Naive thymus-derived CD8-positive, alpha-beta T cell (primary cell): ENCODE data around the gene ROR1. TPM values are rescaled to one million over a fixed set of nuclear protein-coding genes. Genes with fewer than 3 reads are reported as not detected.
A peak's percentile ranks its signal among the peaks of the same experiment; 100 is the strongest.

Experiments
- ATAC-seq, 2 donors: fragments of 150-1000 bp; cut with Tn5 transposase in 1 of 2; sonication (Bioruptor Pico), chemical (Tn5 transposase) in 1 of 2; 1 replicate in 1 of 2; 2 replicates in 1 of 2; pipeline ENCODE4 v1.10.0; 2021; ENCODE audit warnings: mild to moderate bottlenecking in 2 of 2, moderate library complexity in 2 of 2
- POLR2A ChIA-PET: fragments of 350-600 bp; sonication (Branson Sonifier 250); formaldehyde crosslinking; loops from one replicate; lab custom pipeline; 2021; ENCODE audit warnings: antibody characterized with exemption; lab: Charles Lee
- DNase-seq, 10 donors: peaks; one replicate each; pipeline versions ENCODE4 v3.0.0 to v3.0.0-alpha.2; 2020 to 2022
- H3K27ac Mint-ChIP-seq, 10 donors: one replicate each; pipeline ENCODE4 v1.8.0; 2020 to 2022; ENCODE audit warnings: mild to moderate bottlenecking in 10 of 10, mixed read lengths in 10 of 10, moderate library complexity in 4 of 10, inconsistent platforms in 1 of 10
- H3K27me3 Mint-ChIP-seq, 5 donors: one replicate each; pipeline ENCODE4 v1.8.0; 2021 to 2022; ENCODE audit warnings: mixed read lengths in 5 of 5
- H3K36me3 Mint-ChIP-seq, 3 donors: one replicate each; pipeline ENCODE4 v1.8.0; 2020 to 2022; ENCODE audit warnings: mixed read lengths in 3 of 3, mild to moderate bottlenecking in 2 of 3, inconsistent platforms in 1 of 3
- H3K4me1 Mint-ChIP-seq, 4 donors: one replicate each; pipeline ENCODE4 v1.8.0; 2021 to 2022; ENCODE audit warnings: mixed read lengths in 4 of 4
- H3K4me3 Mint-ChIP-seq, 10 donors: one replicate each; pipeline ENCODE4 v1.8.0; 2020 to 2022; ENCODE audit warnings: mild to moderate bottlenecking in 10 of 10, mixed read lengths in 10 of 10, moderate library complexity in 6 of 10, inconsistent platforms in 1 of 10
- H3K9me3 Mint-ChIP-seq, 9 donors: one replicate each; pipeline ENCODE4 v1.8.0; 2020 to 2022; ENCODE audit warnings: mixed read lengths in 9 of 9, mild to moderate bottlenecking in 3 of 9, inconsistent platforms in 1 of 9, moderate library complexity in 1 of 9
- polyA plus RNA-seq, 3 donors: library from polyadenylated mRNA; unstranded; fragments of 300-500 nt; fragmentation: Illumina TruSeq; gene quantifications; one replicate each; pipeline ENCODE4 v1.2.3, GENCODE V29; 2021
- total RNA-seq, 8 experiments: library from RNA in 2 of 8; stranded (reverse) in 2 of 8; gene quantifications; one replicate each; pipeline ENCODE4 v1.2.3 and lab custom pipeline; 2021 to 2026

ROR1 gene
- total and polyA plus RNA-seq, 5 experiments from 2014 or later = 0.44 to 0.80 TPM; not detected in 3

DNA sequence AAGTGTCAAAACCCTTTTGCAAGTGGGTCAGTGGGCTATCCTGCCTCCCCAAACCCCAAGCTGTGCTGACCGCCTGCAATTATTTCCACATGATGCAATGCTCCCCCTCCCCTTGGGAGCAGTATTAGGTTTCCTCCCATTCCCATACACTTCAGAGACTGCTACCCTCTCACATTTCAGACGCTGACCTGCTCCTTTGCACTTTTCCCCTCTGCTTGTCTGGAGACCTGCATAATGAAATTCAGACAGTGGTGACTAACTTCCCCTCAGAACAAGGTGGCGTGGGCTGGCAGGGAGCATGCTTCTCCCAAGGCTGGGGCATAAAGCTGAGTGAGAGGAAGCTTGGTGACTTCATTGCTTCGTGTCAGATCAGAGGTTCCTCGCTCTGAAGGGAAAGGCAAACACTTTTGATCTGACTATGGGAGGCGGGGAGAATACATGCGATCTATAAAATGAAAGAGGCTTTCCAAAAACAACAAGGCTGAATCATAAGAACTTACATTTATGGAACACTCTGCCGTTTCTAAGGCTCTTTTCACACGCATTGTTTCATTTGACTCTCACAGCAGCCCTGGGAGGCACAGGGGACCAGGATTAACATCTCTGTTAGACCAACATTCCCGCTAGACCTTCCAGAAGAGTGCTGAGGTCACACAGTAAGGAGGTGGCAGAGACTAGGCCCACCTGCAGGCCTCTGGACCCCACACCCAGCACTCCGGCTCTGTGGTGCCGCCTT, 27.5 kb upstream of the ROR1 start:
- Mint-ChIP-seq H3K4me3 (no peak overlapping the region), H3K27me3 (peaks cover 5 to 23% (median 14%) of the 10 kb centered on the region in 5 donors), H3K36me3 (no peaks in the 10 kb centered on the region), H3K27ac (peak overlapping the region in 1 of 10 donors; percentile 5), H3K4me1 (peaks cover 0 to 5% (median 3%) of the 10 kb centered on the region in 4 donors), H3K9me3 (peaks cover 0 to 3% (median 0%) of the 10 kb centered on the region in 9 donors)
- ATAC-seq (no peak), DNase-seq (no peak)
- POLR2A ChIA-PET = no interaction called here

DNA sequence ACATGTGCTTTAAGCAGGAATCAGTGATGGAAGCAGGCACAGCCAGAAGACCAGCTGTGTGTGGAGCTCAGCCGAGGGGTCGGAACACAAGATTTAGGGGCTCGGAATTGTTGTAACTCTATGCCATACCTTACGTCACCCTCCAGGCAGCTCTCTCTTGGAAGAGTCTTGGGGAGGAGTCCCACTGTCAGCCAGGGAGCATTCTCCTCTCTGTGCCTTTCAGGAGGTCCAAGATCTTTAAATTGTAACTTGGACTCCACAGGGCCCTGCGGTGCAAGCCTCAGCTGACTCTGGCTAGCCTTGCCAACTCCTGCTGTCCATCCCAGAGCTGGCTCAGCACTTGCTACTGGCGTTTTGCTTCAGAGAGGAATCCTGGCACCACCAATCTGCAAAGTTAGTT, 26.4 kb upstream of the ROR1 start:
- peaks cover 4 to 23% (median 9%) of the 10 kb centered on the region in 5 donors for H3K27me3 Mint-ChIP-seq
- ATAC-seq = no peak
- POLR2A ChIA-PET = no interaction called here

DNA sequence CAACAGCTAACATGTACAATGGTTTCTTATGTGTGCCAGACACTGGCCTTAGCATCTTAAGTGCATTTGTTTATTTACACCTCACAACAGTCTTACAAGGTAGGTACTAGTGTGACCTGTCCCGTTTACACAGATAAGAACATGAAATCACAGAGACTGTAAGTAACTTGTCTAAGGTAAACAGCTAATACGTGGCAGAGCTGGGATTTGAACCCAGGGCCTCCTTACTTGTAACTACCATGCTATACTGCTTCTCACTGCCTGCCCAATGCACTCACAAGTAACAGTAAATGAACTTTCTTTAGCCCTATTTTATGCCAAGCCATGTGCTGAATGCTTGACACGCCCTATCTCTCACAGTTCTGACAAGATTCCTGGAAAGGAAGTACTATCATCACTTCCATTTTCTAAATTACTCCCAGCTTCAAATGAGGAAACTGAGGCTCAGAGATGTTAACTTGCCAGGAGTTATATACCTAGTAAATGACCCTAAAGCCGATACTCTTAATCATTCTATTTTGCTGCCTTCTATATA, 25.7 kb upstream of the ROR1 start:
- H3K4me1 Mint-ChIP-seq = peaks cover 0 to 2% (median 0%) of the 10 kb centered on the region in 4 donors
- no peak overlapping the region for H3K27ac Mint-ChIP-seq
- peaks cover under 1 to 21% (median 6%) of the 10 kb centered on the region in 5 donors for H3K27me3 Mint-ChIP-seq
- no peak for DNase-seq
- no peak for ATAC-seq
- H3K36me3 Mint-ChIP-seq = no peaks in the 10 kb centered on the region
- H3K4me3 Mint-ChIP-seq = no peak overlapping the region
- POLR2A ChIA-PET = no interaction called here
- peaks cover 0 to 1% (median 0%) of the 10 kb centered on the region in 9 donors for H3K9me3 Mint-ChIP-seq

More for the DNA sequence above, 26.4 kb upstream of the ROR1 start:
- H3K9me3 Mint-ChIP-seq = peaks cover 0 to 2% (median 0%) of the 10 kb centered on the region in 9 donors
- no peak overlapping the region for H3K4me3 Mint-ChIP-seq
- no peak for DNase-seq
- peaks cover 0 to 5% (median under 1%) of the 10 kb centered on the region in 4 donors for H3K4me1 Mint-ChIP-seq
- no peak overlapping the region for H3K27ac Mint-ChIP-seq
- H3K36me3 Mint-ChIP-seq = no peaks in the 10 kb centered on the region

DNA sequence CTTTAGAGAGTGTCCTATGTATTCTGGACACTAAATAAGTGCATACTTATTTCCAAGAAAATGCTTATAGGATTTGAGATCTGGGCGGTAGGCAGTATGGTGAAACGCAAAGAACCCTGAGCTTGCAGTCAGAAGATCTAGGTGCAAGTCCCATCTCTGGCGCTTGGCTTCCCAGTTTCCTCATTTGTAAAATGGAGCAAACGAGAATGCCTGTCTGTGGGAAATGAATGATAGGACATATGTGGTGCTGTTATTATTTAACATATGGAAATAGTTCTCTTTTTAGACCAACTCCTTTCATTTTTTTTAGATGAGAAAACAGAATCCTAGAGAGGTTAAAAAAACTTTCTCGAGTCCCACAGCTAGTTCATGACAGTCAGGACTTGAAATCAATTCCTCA, 25.2 kb upstream of the ROR1 start:
- Mint-ChIP-seq H3K27me3 (peaks cover 0 to 17% (median 6%) of the 10 kb centered on the region in 5 donors), H3K27ac (no peak overlapping the region), H3K4me3 (no peak overlapping the region), H3K9me3 (peaks cover 0 to 1% (median 0%) of the 10 kb centered on the region in 9 donors), H3K36me3 (no peaks in the 10 kb centered on the region), H3K4me1 (peaks cover 0 to 2% (median 0%) of the 10 kb centered on the region in 4 donors)
- DNase-seq (no peak), ATAC-seq (no peak)
- POLR2A ChIA-PET = no interaction called here

DNA sequence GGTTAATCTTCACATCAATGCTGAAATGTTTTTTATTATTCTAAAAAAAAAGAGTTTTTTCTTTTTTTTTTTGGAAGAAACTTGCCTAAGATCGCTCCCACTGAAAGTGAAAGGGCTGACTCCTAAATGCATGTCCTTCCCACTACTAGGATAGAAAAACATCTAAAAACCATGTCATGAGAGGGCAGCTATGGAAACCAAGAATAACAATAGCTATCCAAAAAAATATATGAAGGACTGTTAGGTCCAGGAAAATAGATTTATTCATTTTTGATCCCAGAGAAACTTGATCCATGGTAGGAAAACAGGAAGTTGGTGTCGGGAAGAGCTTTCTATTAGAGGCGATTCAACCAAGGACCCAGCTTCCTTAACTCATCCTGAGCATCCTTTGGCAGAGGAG, 23.1 kb upstream of the ROR1 start:
- DNase-seq (no peak), ATAC-seq (no peak)
- POLR2A ChIA-PET = no interaction called here
- H3K27me3 Mint-ChIP-seq = peaks cover 3 to 17% (median 6%) of the 10 kb centered on the region in 5 donors
- H3K4me3 Mint-ChIP-seq = no peak overlapping the region
- no peaks in the 10 kb centered on the region for H3K36me3 Mint-ChIP-seq
- no peak overlapping the region for H3K27ac Mint-ChIP-seq
- H3K4me1 Mint-ChIP-seq = no peaks in the 10 kb centered on the region
- H3K9me3 Mint-ChIP-seq = no peaks in the 10 kb centered on the region

DNA sequence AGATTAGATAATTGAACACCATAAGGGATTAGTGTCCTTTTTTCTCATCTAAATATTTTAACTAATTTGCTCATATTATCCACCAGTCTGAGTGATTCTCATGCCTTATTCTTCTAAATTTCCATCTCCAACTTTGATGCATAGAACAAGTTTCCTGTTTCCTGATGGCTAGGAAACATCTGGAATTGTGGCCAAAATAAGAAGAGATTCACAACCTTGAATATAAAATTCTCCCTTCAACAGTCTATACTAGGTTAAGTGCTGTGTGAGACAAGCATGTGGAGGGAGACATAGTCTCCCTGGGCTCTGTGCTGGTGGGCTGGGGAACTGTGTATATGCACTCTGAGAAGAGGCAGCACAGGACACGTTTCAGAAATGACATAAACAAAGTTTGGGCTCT, 21.6 kb upstream of the ROR1 start:
- peaks cover 3 to 17% (median 6%) of the 10 kb centered on the region in 5 donors for H3K27me3 Mint-ChIP-seq
- no peaks in the 10 kb centered on the region for H3K36me3 Mint-ChIP-seq
- no peak overlapping the region for H3K27ac Mint-ChIP-seq
- DNase-seq (no peak), ATAC-seq (no peak)
- POLR2A ChIA-PET = no interaction called here
- no peaks in the 10 kb centered on the region for H3K9me3 Mint-ChIP-seq
- no peaks in the 10 kb centered on the region for H3K4me1 Mint-ChIP-seq
- no peak overlapping the region for H3K4me3 Mint-ChIP-seq

DNA sequence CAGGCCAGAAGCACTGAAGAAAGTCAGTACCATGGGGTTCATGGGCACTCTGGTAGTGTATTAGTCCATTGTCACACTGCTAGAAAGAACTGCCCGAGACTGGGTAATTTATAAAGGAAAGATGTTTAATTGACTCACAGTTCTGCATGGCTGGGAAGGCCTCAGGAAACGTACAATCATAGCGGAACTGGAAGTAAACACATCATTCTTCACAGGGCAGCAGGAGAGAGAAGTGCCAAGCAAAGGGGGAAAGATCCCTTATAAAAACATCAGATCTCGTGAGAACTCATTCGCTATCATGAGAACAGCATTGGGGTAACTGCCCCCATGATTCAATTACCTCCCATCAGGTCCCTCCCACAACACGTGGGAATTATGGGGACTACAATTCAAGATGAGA, 20.2 kb upstream of the ROR1 start:
- peaks cover 0 to 17% (median 3%) of the 10 kb centered on the region in 5 donors for H3K27me3 Mint-ChIP-seq
- H3K4me1 Mint-ChIP-seq = no peaks in the 10 kb centered on the region
- DNase-seq (no peak), ATAC-seq (no peak)
- POLR2A ChIA-PET = no interaction called here
- H3K4me3 Mint-ChIP-seq = no peak overlapping the region
- H3K9me3 Mint-ChIP-seq = no peaks in the 10 kb centered on the region
- H3K36me3 Mint-ChIP-seq = no peaks in the 10 kb centered on the region
- H3K27ac Mint-ChIP-seq = no peak overlapping the region

DNA sequence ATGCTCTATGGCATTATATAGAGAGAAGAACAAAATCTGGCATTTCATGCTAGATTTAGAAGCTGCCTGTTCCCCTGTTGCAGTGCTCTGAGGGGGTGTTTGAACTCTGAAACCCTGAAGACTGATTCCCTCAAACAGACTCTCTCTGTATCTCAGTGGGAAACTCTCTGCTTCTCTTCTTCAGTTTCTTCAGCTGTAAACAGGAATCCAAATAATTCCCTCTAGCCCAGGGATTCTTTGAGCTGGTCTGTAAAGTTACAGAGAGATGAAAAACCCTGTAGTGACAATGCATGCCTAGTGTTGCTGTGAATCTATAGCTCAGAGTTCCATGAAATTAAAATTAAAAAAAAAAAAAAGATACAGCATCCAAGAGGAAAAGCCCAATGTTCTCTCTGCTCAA, 17.0 kb upstream of the ROR1 start:
- Mint-ChIP-seq H3K36me3 (no peaks in the 10 kb centered on the region), H3K27ac (no peak overlapping the region), H3K4me3 (no peak overlapping the region), H3K27me3 (peaks cover 0 to 11% (median 0%) of the 10 kb centered on the region in 5 donors), H3K4me1 (no peaks in the 10 kb centered on the region), H3K9me3 (no peaks in the 10 kb centered on the region)
- POLR2A ChIA-PET = interaction anchor here (0.6 kb wide), 1 partner anchor 99 kb away, joined by 6 read pairs; no protein-coding TSS in a partner anchor
- no peak for DNase-seq
- no peak for ATAC-seq

DNA sequence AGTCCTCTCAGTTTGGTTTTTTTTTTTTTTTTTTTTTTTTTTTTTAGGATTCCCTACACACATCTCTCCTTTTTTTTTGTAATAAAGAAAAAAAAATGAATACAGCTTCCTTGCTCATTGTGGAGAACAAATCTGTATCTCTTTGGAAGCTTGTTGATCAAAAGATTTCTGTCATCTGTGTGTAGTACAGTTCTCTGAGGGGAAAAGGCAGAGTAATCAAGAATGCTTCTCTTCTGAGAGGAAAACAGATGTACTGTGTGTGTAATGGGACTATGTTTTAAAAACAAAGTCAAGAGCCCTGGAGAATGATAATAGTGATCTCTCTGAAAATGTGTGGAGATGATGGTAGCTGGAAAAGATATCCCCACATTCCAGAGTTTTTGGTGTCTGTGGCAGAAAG, 16.5 kb upstream of the ROR1 start:
- H3K27me3 Mint-ChIP-seq = peaks cover 0 to 6% (median 0%) of the 10 kb centered on the region in 5 donors
- DNase-seq = no peak
- no peaks in the 10 kb centered on the region for H3K4me1 Mint-ChIP-seq
- no peak for ATAC-seq
- POLR2A ChIA-PET = interaction anchor here (0.6 kb wide), 1 partner anchor 100 kb away, joined by 6 read pairs; no protein-coding TSS in a partner anchor
- no peaks in the 10 kb centered on the region for H3K36me3 Mint-ChIP-seq
- no peaks in the 10 kb centered on the region for H3K9me3 Mint-ChIP-seq
- H3K27ac Mint-ChIP-seq = no peak overlapping the region
- no peak overlapping the region for H3K4me3 Mint-ChIP-seq

GRCh38 chr1:63758791-63759190, 15.0 kb upstream of the ROR1 start:
- POLR2A ChIA-PET = no interaction called here
- Mint-ChIP-seq H3K4me3 (no peak overlapping the region), H3K9me3 (peaks cover 0 to 8% (median 2%) of the 10 kb centered on the region in 9 donors), H3K36me3 (no peaks in the 10 kb centered on the region), H3K27ac (no peak overlapping the region), H3K27me3 (peaks cover 0 to 3% (median 0%) of the 10 kb centered on the region in 5 donors), H3K4me1 (no peaks in the 10 kb centered on the region)
- ATAC-seq (no peak), DNase-seq (no peak)

- POLR2A ChIA-PET = no interaction called here
- H3K4me1 Mint-ChIP-seq = no peaks in the 10 kb centered on the region
- ATAC-seq = no peak
Observed at GRCh38 chr1:63759778-63760177, 14.0 kb upstream of the ROR1 start.

GRCh38 chr1:63770381-63770780, 3.4 kb upstream of the ROR1 start:
- DNase-seq = no peak
- no peak overlapping the region for H3K27ac Mint-ChIP-seq
- H3K9me3 Mint-ChIP-seq = no peaks in the 10 kb centered on the region
- no peak for ATAC-seq
- peaks cover 16 to 35% (median 27%) of the 10 kb centered on the region in 5 donors for H3K27me3 Mint-ChIP-seq
- peaks cover 0 to 5% (median 5%) of the 10 kb centered on the region in 3 donors for H3K36me3 Mint-ChIP-seq
- H3K4me1 Mint-ChIP-seq = peaks cover 5 to 18% (median 14%) of the 10 kb centered on the region in 4 donors
- no peak overlapping the region for H3K4me3 Mint-ChIP-seq
- POLR2A ChIA-PET = no interaction called here

More at GRCh38 chr1:63759778-63760177, 14.0 kb upstream of the ROR1 start:
- no peaks in the 10 kb centered on the region for H3K36me3 Mint-ChIP-seq
- peaks cover 0 to 4% (median 2%) of the 10 kb centered on the region in 5 donors for H3K27me3 Mint-ChIP-seq
- DNase-seq = no peak
- H3K27ac Mint-ChIP-seq = no peak overlapping the region
- H3K4me3 Mint-ChIP-seq = no peak overlapping the region
- H3K9me3 Mint-ChIP-seq = peaks cover 0 to 16% (median 3%) of the 10 kb centered on the region in 9 donors

GRCh38 chr1:63772201-63772600, 1.6 kb upstream of the ROR1 start:
- POLR2A ChIA-PET = no interaction called here
- Mint-ChIP-seq H3K9me3 (no peaks in the 10 kb centered on the region), H3K4me3 (no peak overlapping the region), H3K27ac (no peak overlapping the region), H3K27me3 (peaks cover 29 to 53% (median 45%) of the 10 kb centered on the region in 5 donors), H3K36me3 (peaks cover 0 to 5% (median 5%) of the 10 kb centered on the region in 3 donors), H3K4me1 (peaks cover 5 to 20% (median 16%) of the 10 kb centered on the region in 4 donors)
- ATAC-seq (no peak), DNase-seq (no peak)
